Spinal cord (tissue), 10 donors: ENCODE measurements around the gene CHD9. TPM values are rescaled to one million over a fixed set of nuclear protein-coding genes. Genes with fewer than 3 reads are reported as not detected.
"Not testable (repeated sequence)": the region's sequence is repeated elsewhere in the genome, so short reads cannot be mapped to it uniquely, and the experiment has no call there.

ENCODE experiments used
- DNase-seq, 6 donors: peaks; one replicate each; pipeline versions ENCODE4 v3.0.0 to v3.0.0-alpha.2; 2013 to 2015; ENCODE audit warnings: low spot score in 6 of 6, low read depth in 4 of 6
- H3K27ac ChIP-seq: one replicate; pipeline ENCODE4 v1.5.1; 2013; ENCODE audit warnings: low read depth, low read length, control low read depth
- H3K27me3 ChIP-seq: one replicate; pipeline ENCODE4 v1.6.1; 2013; ENCODE audit warnings: low read length; ENCODE audit not compliant: control insufficient read depth, insufficient read depth
- H3K36me3 ChIP-seq: one replicate; pipeline ENCODE4 v1.6.1; 2013; ENCODE audit warnings: low read length; ENCODE audit not compliant: control insufficient read depth, insufficient read depth
- H3K4me1 ChIP-seq: one replicate; pipeline ENCODE4 v1.6.1; 2013; ENCODE audit warnings: low read length; ENCODE audit not compliant: control insufficient read depth, insufficient read depth
- H3K4me3 ChIP-seq: one replicate; pipeline ENCODE4 v1.5.1; 2013; ENCODE audit warnings: low read depth, low read length, control low read depth
- H3K9me3 ChIP-seq: one replicate; pipeline ENCODE4 v1.6.1; 2013; ENCODE audit warnings: low read length; ENCODE audit not compliant: control insufficient read depth, insufficient read depth
- WGBS: methylation state at CpG from one replicate; pipeline ENCODE4 v1.1.5; 2013; ENCODE audit warnings: missing lambda C conversion rate; ENCODE audit not compliant: insufficient coverage; 5-methylcytosine and 5-hydroxymethylcytosine counted together
- polyA plus RNA-seq, 2 donors: library from polyadenylated mRNA; unstranded; fragments of 120-200 nt; gene quantifications; one replicate each; pipeline ENCODE4 v1.2.1, GENCODE V29; 2013; ENCODE audit not compliant: insufficient read length in 2 of 2
- total RNA-seq, 2 donors: library from RNA; depleted of rRNA in 1 of 2; stranded (reverse); fragments of 120-200 nt in 1 of 2; fragments of >200 nt in 1 of 2; gene quantifications; one replicate each; pipeline versions ENCODE4 v1.2.3 to v1.2.4, GENCODE V29; 2013 to 2014
- donor health status: healthy.

The CHD9 gene
- total and polyA plus RNA-seq, 4 donors = 32.2 to 140 (median 82.8) TPM

DNA sequence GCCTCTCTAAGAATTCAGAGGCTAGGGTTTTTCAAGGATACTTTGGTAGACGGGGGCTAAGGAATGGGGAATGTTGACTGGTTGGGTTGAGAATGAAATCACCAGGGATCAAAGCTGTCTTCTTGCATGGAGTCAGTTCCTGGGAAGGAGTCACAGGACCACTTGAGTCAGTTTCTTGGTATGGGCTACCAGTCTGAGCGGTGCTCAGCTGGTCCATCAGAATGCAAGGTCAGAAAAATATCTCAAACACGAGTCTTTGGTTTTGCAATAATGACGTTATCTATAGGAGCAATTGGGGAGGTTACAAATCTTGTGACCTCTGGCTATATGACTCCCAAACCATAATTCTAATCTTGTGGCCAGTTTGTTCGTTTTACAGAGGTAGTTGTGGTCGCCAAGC, 20.5 kb upstream of the CHD9 start:
- no peak for DNase-seq
- no peaks in the 10 kb centered on the region for H3K36me3 ChIP-seq
- no peak overlapping the region for H3K27ac ChIP-seq
- H3K4me3 ChIP-seq = no peak overlapping the region
- 75% methylated on average over 4 of the region's 6 CpGs for WGBS
- no peaks in the 10 kb centered on the region for H3K27me3 ChIP-seq
- H3K9me3 ChIP-seq = no peaks in the 10 kb centered on the region
- H3K4me1 ChIP-seq = no peaks in the 10 kb centered on the region

DNA sequence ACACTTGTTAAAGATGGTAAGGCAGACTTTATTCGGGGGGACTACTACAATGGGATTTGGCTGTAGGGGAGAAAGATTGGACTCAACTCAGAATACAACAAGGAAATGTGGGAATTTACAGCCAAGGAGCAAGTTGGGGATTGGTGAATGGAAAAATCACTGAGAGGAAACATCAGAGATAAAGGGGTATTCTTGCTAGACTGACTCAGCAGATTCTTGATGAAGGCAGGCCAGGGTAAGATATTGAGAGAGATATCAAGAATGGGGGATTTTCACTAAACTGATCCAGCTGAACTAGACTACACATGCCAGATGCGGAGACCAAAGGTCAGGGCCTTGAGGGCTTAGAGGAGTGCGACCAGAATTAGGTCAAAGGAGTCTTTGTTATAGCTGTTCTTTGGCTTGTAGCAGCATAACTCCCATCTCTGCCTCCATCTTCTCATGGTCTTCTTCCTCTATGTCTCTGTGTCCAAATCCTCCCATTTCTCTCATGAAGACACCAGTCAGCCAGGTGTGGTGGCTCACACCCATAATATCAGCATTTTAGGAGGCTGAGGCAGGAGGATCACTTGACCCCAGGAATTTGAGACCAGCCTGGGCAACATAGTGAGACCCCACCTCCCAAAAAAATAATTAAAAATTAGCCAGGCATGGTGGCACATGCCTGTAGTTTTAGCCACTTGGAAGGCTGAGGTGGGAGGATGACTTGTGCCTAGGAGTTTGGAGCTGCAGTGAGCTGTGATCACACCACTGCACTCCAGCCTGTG, 19.4 kb upstream of the CHD9 start:
- H3K4me3 ChIP-seq = no peak overlapping the region
- no peaks in the 10 kb centered on the region for H3K9me3 ChIP-seq
- H3K36me3 ChIP-seq = no peaks in the 10 kb centered on the region
- no peak overlapping the region for H3K27ac ChIP-seq
- 86% methylated on average over 3 of the region's 3 CpGs for WGBS
- no peaks in the 10 kb centered on the region for H3K27me3 ChIP-seq
- DNase-seq = no peak
- no peaks in the 10 kb centered on the region for H3K4me1 ChIP-seq

DNA sequence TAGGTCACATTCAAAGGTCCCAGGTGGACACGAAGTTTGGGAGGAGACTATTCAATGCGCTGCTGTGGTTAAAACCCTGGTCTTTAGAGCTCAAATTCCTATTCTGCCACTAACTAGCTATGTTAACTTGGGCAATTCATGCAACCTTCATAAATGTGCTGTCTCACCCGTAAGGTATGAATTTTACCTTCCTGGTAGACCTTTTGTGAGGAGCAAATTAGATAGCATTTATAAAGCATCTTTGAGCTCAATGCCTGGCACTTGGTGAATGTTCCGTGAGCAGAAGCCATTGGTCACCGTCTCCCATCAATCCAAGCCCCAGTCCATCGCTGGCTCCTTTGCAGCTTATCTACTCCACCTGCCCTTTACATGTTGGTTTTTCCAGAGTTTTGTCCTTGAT, 18.7 kb upstream of the CHD9 start:
- H3K9me3 ChIP-seq = no peaks in the 10 kb centered on the region
- DNase-seq = no peak
- no peaks in the 10 kb centered on the region for H3K36me3 ChIP-seq
- no peaks in the 10 kb centered on the region for H3K4me1 ChIP-seq
- H3K4me3 ChIP-seq = no peak overlapping the region
- H3K27ac ChIP-seq = no peak overlapping the region
- WGBS = 98% methylated on average over 5 of the region's 6 CpGs
- no peaks in the 10 kb centered on the region for H3K27me3 ChIP-seq

DNA sequence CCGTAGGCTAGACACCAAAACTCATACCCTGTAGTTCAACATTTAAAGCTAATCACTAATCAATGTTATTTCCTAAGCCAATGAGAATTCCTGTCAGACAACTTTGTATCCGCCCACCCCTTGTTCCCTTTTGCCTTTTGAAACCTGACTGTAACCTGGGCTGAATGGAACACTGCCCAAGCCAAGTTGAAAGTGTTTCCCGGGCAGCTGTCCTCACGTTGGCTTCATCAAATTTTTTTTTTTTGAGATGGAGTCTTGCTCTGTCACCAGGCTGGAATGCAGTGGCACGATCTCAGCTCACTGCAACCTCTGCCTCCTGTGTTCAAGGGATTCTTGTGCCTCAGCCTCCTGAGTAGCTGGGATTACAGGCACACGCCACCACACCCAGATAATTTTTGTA, 18.1 kb upstream of the CHD9 start:
- H3K36me3 ChIP-seq, H3K9me3 ChIP-seq, H3K27me3 ChIP-seq, H3K4me3 ChIP-seq, DNase-seq, H3K4me1 ChIP-seq, H3K27ac ChIP-seq: not testable (repeated sequence)
- WGBS = 77% methylated on average over 5 of the region's 6 CpGs

DNA sequence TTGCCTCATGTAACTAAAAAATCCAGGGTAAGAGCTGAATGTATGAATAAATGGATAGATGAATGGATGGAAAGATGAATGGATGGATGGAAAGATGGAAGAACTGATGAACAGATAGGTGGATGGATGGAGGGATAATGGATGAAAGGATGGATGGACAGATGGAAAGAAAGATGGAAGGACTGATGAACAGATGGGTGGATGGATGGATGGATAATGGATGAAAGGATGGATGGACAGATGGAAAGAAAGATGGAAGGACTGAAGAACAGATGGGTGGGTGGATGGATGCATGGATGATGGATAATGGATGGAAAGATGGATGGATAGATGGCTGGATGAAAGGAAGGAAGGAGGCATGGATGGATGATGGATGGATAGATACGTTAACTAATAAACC, 14.0 kb upstream of the CHD9 start:
- H3K27ac ChIP-seq = no peak overlapping the region
- H3K9me3 ChIP-seq = no peaks in the 10 kb centered on the region
- WGBS = no CpG with 5 or more reads among the region's 1 CpG
- H3K4me3 ChIP-seq = no peak overlapping the region
- H3K27me3 ChIP-seq = peaks cover 3% of the 10 kb centered on the region
- H3K36me3 ChIP-seq = no peaks in the 10 kb centered on the region
- DNase-seq = no peak
- H3K4me1 ChIP-seq = peaks cover 22% of the 10 kb centered on the region

- peak overlapping the region; percentile 75 for H3K27ac ChIP-seq
- WGBS = no CpG with 5 or more reads among the region's 4 CpGs
- H3K27me3 ChIP-seq = peaks cover 3% of the 10 kb centered on the region
- H3K9me3 ChIP-seq = no peaks in the 10 kb centered on the region
- H3K4me1 ChIP-seq = peaks cover 22% of the 10 kb centered on the region
- no peak overlapping the region for H3K4me3 ChIP-seq
- no peaks in the 10 kb centered on the region for H3K36me3 ChIP-seq
- DNase-seq = peak in 3 of 6 donors; percentile 29 to 79 (median 71)
Measured at GRCh38 chr16:53041320-53042051, 13.3 kb upstream of the CHD9 start.

GRCh38 chr16:53042235-53042701, 12.5 kb upstream of the CHD9 start:
- Histone ChIP-seq H3K27ac (peak overlapping the region; percentile 75), H3K36me3 (no peaks in the 10 kb centered on the region), H3K27me3 (peaks cover 3% of the 10 kb centered on the region), H3K4me3 (no peak overlapping the region), H3K4me1 (peaks cover 22% of the 10 kb centered on the region), H3K9me3 (no peaks in the 10 kb centered on the region)
- no peak for DNase-seq
- WGBS = 53% methylated on average over 2 of the region's 5 CpGs

- DNase-seq = peak in 1 of 6 donors; percentile 65
- Histone ChIP-seq H3K27me3 (peaks cover 3% of the 10 kb centered on the region), H3K4me1 (peaks cover 22% of the 10 kb centered on the region), H3K9me3 (no peaks in the 10 kb centered on the region), H3K36me3 (no peaks in the 10 kb centered on the region), H3K4me3 (peak overlapping the region; percentile 13), H3K27ac (peak overlapping the region; percentile 75)
- WGBS = 23% methylated on average over 2 of the region's 5 CpGs
Measured at GRCh38 chr16:53043428-53043831, 11.4 kb upstream of the CHD9 start.

- Histone ChIP-seq H3K36me3 (no peaks in the 10 kb centered on the region), H3K27ac (peak overlapping the region; percentile 75), H3K4me1 (peaks cover 22% of the 10 kb centered on the region), H3K27me3 (peaks cover 3% of the 10 kb centered on the region), H3K9me3 (no peaks in the 10 kb centered on the region), H3K4me3 (peak overlapping the region; percentile 13)
- WGBS = 9% methylated on average over 10 of the region's 11 CpGs
- peak in 3 of 6 donors; percentile 7 to 53 (median 30) for DNase-seq
Measured at GRCh38 chr16:53043986-53044601, 10.7 kb upstream of the CHD9 start.
